Tongue (tissue), 2 donors: ENCODE results near the gene FRMD4B. TPM values are rescaled to one million over a fixed set of nuclear protein-coding genes. Genes with fewer than 3 reads are reported as not detected.
"Not testable (repeated sequence)": the region's sequence is repeated elsewhere in the genome, so short reads cannot be mapped to it uniquely, and the experiment has no call there.

Experiments
- DNase-seq: peaks from one replicate; pipeline ENCODE4 v3.0.0-alpha.2; 2015
- total RNA-seq: library from RNA; depleted of rRNA; stranded (reverse); fragments of >200 nt; gene quantifications from one replicate; pipeline ENCODE4 v1.2.3, GENCODE V29; 2014

The FRMD4B gene
- total RNA-seq, 1 donor from 2014 or later, result 44.4 TPM

DNA sequence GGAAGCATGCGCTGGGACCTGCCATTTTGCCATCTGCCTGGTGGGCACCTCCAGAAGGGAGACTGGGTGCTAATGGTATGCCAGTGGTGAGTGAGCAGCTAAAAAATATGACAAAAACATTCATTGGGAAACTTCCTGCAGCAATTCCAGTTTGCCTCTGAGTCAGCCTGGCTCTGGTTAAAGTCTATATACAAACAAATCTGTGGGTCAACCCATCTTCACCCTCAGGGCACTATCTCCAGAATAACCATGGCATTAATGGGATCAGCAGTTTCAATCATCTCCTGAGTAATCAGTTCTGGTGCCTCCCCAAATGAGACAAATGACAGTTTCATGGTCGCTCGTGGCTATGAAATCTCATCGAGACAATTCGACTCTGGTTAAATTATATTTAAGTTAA is 21.5 kb downstream of the FRMD4B start:
- DNase-seq, result no peak

GRCh38 chr3:69360690-69361089 is 25.2 kb downstream of the FRMD4B start:
- DNase-seq, result no peak

- DNase-seq, result no peak
Observed at GRCh38 chr3:69359916-69360315, 26.0 kb downstream of the FRMD4B start.

DNA sequence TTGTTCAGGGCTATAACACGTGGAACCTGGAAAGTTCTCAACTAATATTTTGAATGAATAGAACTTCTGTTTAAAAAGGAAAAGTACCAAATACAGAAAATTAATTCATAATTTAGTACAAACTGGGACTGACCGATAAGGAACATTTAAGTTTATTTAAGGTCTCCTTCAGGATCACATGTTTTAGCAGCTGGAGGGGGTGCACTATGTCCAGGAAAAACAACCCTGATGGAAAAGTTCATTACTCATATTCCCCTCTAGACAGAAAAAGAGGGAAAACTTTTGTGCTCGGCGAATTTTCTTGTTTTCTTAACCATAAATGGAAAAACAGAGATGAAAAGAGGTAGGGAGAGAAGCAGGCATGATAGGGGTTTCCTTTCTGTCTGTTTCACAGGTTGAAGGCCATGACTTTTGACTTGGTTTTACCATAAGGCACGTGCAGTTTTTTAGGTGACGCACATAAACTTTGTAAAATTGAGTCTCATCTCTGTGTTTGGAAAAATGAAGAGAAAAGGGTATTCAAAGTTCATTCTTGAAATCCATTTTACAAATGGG is 26.5 kb downstream of the FRMD4B start:
- no peak for DNase-seq

GRCh38 chr3:69357196-69357595 is 28.7 kb downstream of the FRMD4B start:
- DNase-seq, result no peak

GRCh38 chr3:69354948-69355347 is 30.9 kb downstream of the FRMD4B start:
- DNase-seq, result no peak

DNA sequence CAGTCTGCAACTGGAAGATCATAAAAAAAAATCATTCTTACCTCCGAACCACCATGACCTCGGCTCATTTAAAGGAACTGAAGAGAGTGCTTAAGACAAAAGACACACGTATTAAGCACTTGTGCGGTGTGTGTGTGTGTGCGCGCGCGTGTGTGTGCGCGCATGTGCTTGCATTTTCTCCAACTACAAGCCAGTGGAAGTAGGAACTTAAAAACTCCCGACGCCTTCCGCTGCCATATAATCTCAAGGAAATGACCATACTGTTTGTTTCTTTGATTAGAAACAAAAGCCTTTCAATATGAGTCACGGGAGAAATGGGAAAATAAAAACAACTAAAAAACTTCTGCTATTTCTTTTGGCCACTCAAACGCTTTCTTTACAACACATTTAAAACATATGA is 32.4 kb downstream of the FRMD4B start:
- no peak for DNase-seq

DNA sequence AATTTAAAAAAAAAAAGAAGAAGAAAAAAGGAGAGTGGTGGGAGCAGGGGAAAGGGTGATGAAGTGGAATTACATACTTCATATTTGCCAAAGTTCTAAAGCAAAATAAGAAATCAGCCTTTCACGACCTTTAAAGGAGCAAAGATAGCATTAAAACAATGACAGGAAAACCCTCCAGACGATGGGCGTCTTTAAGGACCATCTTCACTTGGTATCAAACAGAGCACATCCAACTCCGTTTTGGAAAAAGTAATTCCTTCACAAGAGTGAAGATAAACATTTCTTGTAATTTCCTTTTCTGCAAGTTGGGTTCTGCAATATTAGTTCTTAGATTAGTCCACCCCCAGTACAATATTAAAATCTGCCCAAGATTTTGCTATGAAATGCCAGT is 32.8 kb downstream of the FRMD4B start:
- no peak for DNase-seq

DNA sequence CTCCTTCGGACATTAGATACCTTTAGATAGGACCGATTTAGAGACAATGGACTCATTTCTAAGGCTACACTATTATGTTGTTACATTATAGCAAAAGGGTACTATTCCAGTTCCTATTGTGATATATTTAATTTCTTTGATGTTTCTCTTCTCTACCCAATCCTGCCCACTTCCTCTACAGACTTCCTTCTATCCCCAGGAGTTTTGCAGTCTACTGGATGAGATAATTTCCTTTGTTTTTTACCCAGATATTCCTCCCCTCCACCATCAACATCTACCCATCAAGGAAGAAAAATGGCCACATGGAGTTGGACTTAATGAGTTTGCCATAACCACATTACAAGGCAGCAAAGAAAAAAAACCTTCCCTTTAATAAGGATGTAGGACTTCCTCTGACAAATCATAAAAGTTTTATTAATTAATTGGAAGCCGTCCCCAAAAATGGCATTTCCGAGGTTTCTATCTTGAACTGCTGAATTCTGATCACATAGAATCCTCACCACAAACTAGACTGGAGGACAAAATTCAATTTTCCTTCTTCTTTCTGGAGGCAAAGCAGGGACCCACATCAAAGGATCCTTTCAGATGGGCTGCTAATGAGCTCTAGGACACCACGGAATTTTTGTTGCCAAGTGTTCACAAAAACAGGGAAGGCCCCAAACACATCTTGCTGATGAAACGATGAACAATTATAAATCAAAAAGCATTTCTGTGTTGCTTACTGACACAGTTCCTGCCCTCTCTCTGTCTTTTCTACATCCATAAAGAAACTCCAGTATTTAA is 33.4 kb downstream of the FRMD4B start:
- no peak for DNase-seq

GRCh38 chr3:69343875-69344274 is 42.0 kb downstream of the FRMD4B start:
- DNase-seq, result no peak

- no peak for DNase-seq
Observed at GRCh38 chr3:69342074-69342473, 43.8 kb downstream of the FRMD4B start.

- DNase-seq, result peak; percentile 26
Observed at GRCh38 chr3:69339760-69340159, 46.1 kb downstream of the FRMD4B start.

GRCh38 chr3:69338911-69339310 is 47.0 kb downstream of the FRMD4B start:
- no peak for DNase-seq

DNA sequence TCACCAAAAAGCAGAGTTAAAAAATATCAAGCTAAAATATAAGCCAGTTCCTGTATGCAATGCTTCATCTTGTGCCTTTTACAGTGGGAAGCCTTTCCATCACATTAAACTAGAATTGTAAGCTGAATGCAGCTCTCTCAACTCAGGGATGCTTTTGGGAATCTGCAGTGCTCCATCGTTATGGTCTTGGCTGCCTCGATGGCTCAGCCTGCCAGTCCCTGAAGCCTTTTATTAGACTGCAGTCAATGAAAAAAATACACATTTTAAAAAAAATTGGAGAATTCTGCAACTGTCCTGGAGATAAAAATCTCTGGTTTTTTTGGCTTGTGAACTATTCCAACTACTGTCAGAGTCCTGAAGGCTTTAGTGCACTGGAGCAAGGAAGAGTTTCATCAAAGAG is 53.0 kb downstream of the FRMD4B start:
- no peak for DNase-seq

DNA sequence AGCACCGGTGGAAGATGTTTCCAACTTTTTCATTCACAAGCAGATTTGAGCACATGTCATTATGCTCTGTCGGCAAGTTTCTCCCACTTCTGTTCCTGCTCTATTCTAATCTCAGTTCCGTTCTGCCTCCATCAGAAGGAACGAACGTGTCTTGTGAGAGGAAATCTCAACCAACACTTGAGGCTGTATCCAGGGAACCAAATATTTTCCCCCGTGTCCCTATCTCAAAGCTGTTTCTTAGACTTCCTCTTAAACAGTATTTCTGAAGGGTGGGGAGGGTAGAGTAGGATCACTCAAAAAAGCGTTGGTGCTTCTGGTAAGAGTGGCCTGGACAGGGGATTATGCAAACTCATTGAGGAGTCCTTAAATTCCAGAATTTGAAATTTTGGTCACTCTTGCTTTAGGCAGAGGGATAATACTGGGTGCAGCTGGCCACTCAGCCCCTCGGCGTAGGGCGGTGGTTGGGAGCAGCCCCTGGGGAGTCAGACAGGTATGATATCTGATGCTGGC is 54.9 kb downstream of the FRMD4B start:
- peak; percentile 24 for DNase-seq

- no peak for DNase-seq
Observed at GRCh38 chr3:69329892-69330291, 56.0 kb downstream of the FRMD4B start.

DNA sequence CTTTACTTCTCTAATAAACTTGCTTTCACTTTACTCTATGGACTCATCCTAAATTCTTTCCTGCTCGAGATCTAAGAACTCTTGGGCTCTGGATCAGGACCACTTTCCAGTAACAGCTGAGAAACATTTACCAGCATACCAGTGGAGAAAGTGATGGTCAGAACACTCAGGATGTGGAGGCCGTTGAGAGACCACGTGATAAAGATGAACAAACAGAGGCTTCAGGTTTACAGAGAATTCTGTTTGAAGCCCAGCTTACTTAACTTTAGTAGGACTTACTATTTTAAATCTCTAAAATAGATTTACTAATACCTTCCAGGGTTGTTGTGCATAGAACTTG is 57.0 kb downstream of the FRMD4B start:
- DNase-seq, result no peak

- DNase-seq, result no peak
Observed at GRCh38 chr3:69328103-69328962, 57.6 kb downstream of the FRMD4B start.

GRCh38 chr3:69326855-69327300 is 59.0 kb downstream of the FRMD4B start:
- peak; percentile 59 for DNase-seq

GRCh38 chr3:69325151-69325550 is 60.7 kb downstream of the FRMD4B start:
- no peak for DNase-seq

GRCh38 chr3:69324362-69325025 is 61.4 kb downstream of the FRMD4B start:
- no peak for DNase-seq

GRCh38 chr3:69323941-69324340 is 61.9 kb downstream of the FRMD4B start:
- no peak for DNase-seq

DNA sequence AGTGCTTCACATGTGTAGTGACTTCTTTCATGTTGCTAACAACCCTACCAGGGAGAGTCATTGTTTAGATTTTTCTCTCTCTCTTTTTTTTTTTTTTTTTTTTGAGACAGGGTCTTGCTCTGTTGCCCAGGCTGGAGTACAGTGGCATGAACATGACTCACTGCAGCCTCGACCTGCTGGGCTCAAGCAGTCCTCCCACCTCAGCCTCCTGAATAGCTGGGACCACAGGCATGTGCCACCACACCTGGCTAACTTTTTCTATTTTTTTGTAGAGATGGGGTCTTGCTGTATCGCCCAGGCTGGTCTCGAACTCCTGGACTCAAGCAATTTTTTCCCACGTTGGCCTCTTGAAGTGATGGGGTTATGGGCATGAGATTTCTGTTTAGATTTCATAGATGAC is 63.4 kb downstream of the FRMD4B start:
- not testable (repeated sequence) for DNase-seq
